ENCODE results near the gene FAM47C.

DNA sequence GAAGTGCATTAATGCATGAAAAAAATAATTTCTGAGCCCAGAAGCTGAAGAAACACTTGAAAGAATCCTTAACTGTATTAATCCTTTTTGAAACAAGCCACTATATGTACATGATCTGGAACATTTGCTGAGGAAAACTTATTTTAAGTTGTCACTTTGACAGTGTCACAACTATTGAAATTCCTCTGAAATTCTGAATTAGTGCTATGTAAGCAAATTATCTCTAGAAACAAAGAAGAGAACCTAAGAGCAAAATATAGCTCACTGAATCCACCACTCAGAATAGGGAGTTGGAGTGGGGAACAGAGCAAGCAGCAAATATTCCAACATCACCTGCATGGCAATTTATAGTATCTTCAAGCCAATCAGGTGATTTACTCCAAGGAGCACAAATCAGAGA lies 34.6 kb upstream of the FAM47C start:
- TF ChIP-seq EZH2phosphoT487 (IDR thresholded peaks at IDR 0.05; ENCODE audit: low read length) (no peak), CTCF (IDR thresholded peaks at IDR 0.05; ENCODE audit: low read length) (no peak), EZH2 (optimal IDR thresholded peaks at IDR 0.05; ENCODE audit: low read depth, low read length) (no peak)

Data from MM.1S (cell line).